Glutamatergic neuron (in vitro differentiated cells): Measurements from ENCODE around the gene TMEM18. TPM values are rescaled to one million over a fixed set of nuclear protein-coding genes. Genes with fewer than 3 reads are reported as not detected.

Source experiments
- DNase-seq: peaks from one replicate; pipeline ENCODE4 v3.0.0; 2022
- H3K27ac Mint-ChIP-seq: one replicate; pipeline ENCODE4 v1.8.0; 2020; ENCODE audit warnings: mild to moderate bottlenecking, mixed read lengths, inconsistent platforms; ENCODE audit not compliant: unreplicated experiment
- H3K27me3 Mint-ChIP-seq: one replicate; pipeline ENCODE4 v1.8.0; 2020; ENCODE audit warnings: mild to moderate bottlenecking, moderate library complexity, mixed read lengths, inconsistent platforms; ENCODE audit not compliant: unreplicated experiment
- H3K36me3 Mint-ChIP-seq: one replicate; pipeline ENCODE4 v1.8.0; 2020; ENCODE audit warnings: mild to moderate bottlenecking, mixed read lengths, inconsistent platforms; ENCODE audit not compliant: unreplicated experiment
- H3K4me1 Mint-ChIP-seq: one replicate; pipeline ENCODE4 v1.8.0; 2020; ENCODE audit warnings: mild to moderate bottlenecking, low read depth, mixed read lengths, inconsistent platforms; ENCODE audit not compliant: unreplicated experiment
- H3K4me3 Mint-ChIP-seq: one replicate; pipeline ENCODE4 v1.8.0; 2020; ENCODE audit warnings: mild to moderate bottlenecking, mixed read lengths, inconsistent platforms; ENCODE audit not compliant: unreplicated experiment
- H3K9me3 Mint-ChIP-seq: one replicate; pipeline ENCODE4 v1.8.0; 2020; ENCODE audit warnings: mild to moderate bottlenecking, moderate library complexity, mixed read lengths, inconsistent platforms; ENCODE audit not compliant: unreplicated experiment
- CTCF ChIP-seq: fragments of 200-600 bp; sonication (generic); IDR thresholded peaks from one replicate; pipeline ENCODE4 v1.5.0; 2021; ENCODE audit not compliant: partially characterized antibody, unreplicated experiment
- total RNA-seq: library from RNA; stranded (reverse); fragmentation: NEBNext Ultra II Directional; extraction: Animal tissue kit (Norgen Biotek cat#: 25700); gene quantifications from one replicate; pipeline ENCODE4 v1.2.1, GENCODE V29; 2021; ENCODE audit not compliant: unreplicated experiment

TMEM18 gene
- total RNA-seq, 1 donor from 2014 or later = 22.0 TPM

DNA sequence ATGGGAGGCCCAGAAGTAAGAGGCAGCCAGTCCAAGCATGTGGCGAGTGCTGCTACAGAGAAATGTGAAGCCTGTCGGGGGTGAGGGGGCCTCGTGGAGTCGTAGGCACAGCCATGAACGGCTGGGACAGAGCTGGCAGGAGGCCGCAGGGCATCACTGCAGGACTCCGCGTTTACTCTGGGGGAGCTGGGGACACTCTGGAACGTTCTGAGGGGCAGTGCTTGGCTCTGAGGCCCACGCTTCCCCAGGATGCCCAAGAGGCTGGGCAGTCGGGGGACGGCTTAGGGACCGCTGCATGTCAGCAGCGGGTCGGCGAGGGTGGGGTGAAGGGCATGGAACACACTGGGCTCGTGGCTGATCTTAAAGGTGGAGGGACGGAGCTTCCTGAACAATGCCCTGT is 6.6 kb downstream of the TMEM18 start:
- Mint-ChIP-seq H3K4me3 (no peak overlapping the region), H3K27me3 (peaks cover 3% of the 10 kb centered on the region), H3K36me3 (peaks cover 3% of the 10 kb centered on the region), H3K9me3 (peaks cover 2% of the 10 kb centered on the region), H3K4me1 (peaks cover 14% of the 10 kb centered on the region), H3K27ac (no peak overlapping the region)
- TF ChIP-seq CTCF = no peak
- DNase-seq = no peak

GRCh38 chr2:669323-669722 is 7.9 kb downstream of the TMEM18 start:
- peaks cover 3% of the 10 kb centered on the region for H3K27me3 Mint-ChIP-seq
- DNase-seq = no peak
- H3K36me3 Mint-ChIP-seq = peaks cover 13% of the 10 kb centered on the region
- H3K27ac Mint-ChIP-seq = no peak overlapping the region
- H3K9me3 Mint-ChIP-seq = peaks cover 2% of the 10 kb centered on the region
- H3K4me1 Mint-ChIP-seq = peaks cover 5% of the 10 kb centered on the region
- H3K4me3 Mint-ChIP-seq = no peak overlapping the region
- no peak for TF ChIP-seq CTCF

DNA sequence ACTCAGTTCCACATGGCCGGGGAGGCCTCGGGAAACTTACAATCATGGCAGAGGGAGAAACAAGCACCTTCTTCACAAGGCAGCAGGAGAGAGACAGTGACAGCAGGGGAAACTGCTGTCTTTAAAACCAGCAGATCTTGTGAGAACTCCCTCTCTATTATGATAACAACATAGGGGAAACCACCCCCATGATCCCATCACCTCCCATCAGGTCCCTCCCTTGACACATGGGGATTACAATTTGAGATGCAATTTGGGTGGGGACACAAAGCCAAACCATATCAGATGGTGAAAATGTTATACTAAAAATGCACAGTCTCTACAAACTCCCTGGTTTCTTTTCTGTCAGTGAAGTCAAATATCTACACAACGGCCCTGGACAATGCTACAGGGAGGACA is 9.2 kb downstream of the TMEM18 start:
- TF ChIP-seq CTCF = no peak
- Mint-ChIP-seq H3K9me3 (peaks cover 2% of the 10 kb centered on the region), H3K36me3 (peaks cover 13% of the 10 kb centered on the region)

GRCh38 chr2:667332-667999 is 9.7 kb downstream of the TMEM18 start:
- no peaks in the 10 kb centered on the region for H3K4me1 Mint-ChIP-seq
- H3K36me3 Mint-ChIP-seq = peaks cover 13% of the 10 kb centered on the region

More for the DNA sequence above, 9.2 kb downstream of the TMEM18 start:
- Mint-ChIP-seq H3K4me1 (peaks cover 4% of the 10 kb centered on the region), H3K27me3 (peaks cover 3% of the 10 kb centered on the region), H3K27ac (no peak overlapping the region), H3K4me3 (no peak overlapping the region)
- no peak for DNase-seq

More at GRCh38 chr2:667332-667999, 9.7 kb downstream of the TMEM18 start:
- Mint-ChIP-seq H3K27ac (no peak overlapping the region), H3K4me3 (no peak overlapping the region), H3K9me3 (no peaks in the 10 kb centered on the region), H3K27me3 (peaks cover 3% of the 10 kb centered on the region)
- peak; percentile 65 for TF ChIP-seq CTCF
- no peak for DNase-seq
